ENCODE results near the gene ZBTB18.
"Not testable (repeated sequence)": the region's sequence is repeated elsewhere in the genome, so short reads cannot be mapped to it uniquely, and the experiment has no call there.

The ZBTB18 gene

DNA sequence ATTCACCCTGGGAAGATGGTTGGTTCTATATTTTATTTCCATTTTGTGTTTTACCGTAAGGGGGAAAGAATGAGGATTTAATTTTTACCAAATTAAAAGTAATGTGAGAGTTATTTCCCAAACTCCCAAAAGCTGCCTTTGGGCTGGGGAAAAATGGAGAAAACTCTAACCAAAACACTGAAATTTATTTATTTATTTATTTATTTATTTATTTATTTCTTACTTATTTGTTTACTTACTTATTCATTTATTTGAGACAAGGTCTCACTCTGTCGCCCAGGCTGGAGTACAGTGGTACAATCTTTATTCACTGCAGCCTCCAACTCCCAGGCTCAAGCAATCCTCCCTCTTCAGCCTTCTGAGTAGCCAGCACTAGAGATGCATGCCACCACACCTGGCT lies 38.0 kb upstream of the ZBTB18 start:
- Histone ChIP-seq H3K9me3 (ENCODE audit: control insufficient read depth in 5 of 5, low read length in 5 of 5) (no peaks in the 10 kb centered on the region), H3K9ac (ENCODE audit: low read length in 5 of 5) (no peak overlapping the region), H3K4me3 (ENCODE audit: low read depth in 1 of 5, low read length in 5 of 5) (no peak overlapping the region), H3K4me1 (ENCODE audit: control insufficient read depth in 5 of 5, insufficient read depth in 5 of 5, low read length in 5 of 5) (peaks cover 0 to 8% (median 0%) of the 10 kb centered on the region in 5 donors), H3K36me3 (ENCODE audit: control insufficient read depth in 5 of 5, insufficient read depth in 5 of 5, low read length in 5 of 5) (no peaks in the 10 kb centered on the region), H3K27me3 (ENCODE audit: control insufficient read depth in 5 of 5, insufficient read depth in 4 of 5, low read length in 5 of 5) (peaks cover 0 to 3% (median 0%) of the 10 kb centered on the region in 5 donors), H3K27ac (ENCODE audit: low read depth, low read length) (no peak overlapping the region)

GRCh38 chr1:244014862-244015261 lies 36.2 kb upstream of the ZBTB18 start:
- not testable (repeated sequence) for H3K36me3 ChIP-seq (ENCODE audit: control insufficient read depth in 5 of 5, insufficient read depth in 5 of 5, low read length in 5 of 5); H3K9ac ChIP-seq (ENCODE audit: low read length in 5 of 5); H3K27me3 ChIP-seq (ENCODE audit: control insufficient read depth in 5 of 5, insufficient read depth in 4 of 5, low read length in 5 of 5); H3K4me1 ChIP-seq (ENCODE audit: control insufficient read depth in 5 of 5, insufficient read depth in 5 of 5, low read length in 5 of 5); H3K4me3 ChIP-seq (ENCODE audit: low read depth in 1 of 5, low read length in 5 of 5); H3K9me3 ChIP-seq (ENCODE audit: control insufficient read depth in 5 of 5, low read length in 5 of 5); H3K27ac ChIP-seq (ENCODE audit: low read depth, low read length)

- H3K4me3 ChIP-seq (ENCODE audit: low read depth in 1 of 5, low read length in 5 of 5): no peak overlapping the region
- H3K9ac ChIP-seq (ENCODE audit: low read length in 5 of 5): no peak overlapping the region
- H3K27ac ChIP-seq (ENCODE audit: low read depth, low read length): no peak overlapping the region
- no peaks in the 10 kb centered on the region for H3K27me3 ChIP-seq (ENCODE audit: control insufficient read depth in 5 of 5, insufficient read depth in 4 of 5, low read length in 5 of 5)
- no peaks in the 10 kb centered on the region for H3K36me3 ChIP-seq (ENCODE audit: control insufficient read depth in 5 of 5, insufficient read depth in 5 of 5, low read length in 5 of 5)
- no peaks in the 10 kb centered on the region for H3K9me3 ChIP-seq (ENCODE audit: control insufficient read depth in 5 of 5, low read length in 5 of 5)
- H3K4me1 ChIP-seq (ENCODE audit: control insufficient read depth in 5 of 5, insufficient read depth in 5 of 5, low read length in 5 of 5): peaks cover 0 to 7% (median 0%) of the 10 kb centered on the region in 5 donors
These were observed 31.0 kb upstream of the ZBTB18 start for GRCh38 chr1:244019982-244020485.

DNA sequence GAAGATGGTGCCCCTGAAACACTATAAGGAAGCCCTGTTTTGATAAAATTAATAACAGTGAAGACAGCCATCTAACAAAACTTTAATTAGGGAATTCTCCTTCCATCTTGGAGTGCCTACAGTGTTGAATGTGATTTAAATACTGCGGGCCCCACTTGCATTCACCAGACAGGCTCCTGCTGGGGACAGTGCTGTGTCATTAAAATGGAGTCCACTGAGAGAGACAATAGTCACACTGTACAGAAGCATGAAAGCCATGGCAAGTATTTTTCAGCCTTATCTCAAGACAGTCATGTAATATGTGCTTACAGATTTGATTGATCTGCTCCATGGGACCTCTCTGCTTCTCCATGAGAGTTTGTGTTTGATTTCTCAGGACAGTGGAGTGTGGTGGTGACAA lies 29.7 kb upstream of the ZBTB18 start:
- H3K4me1 ChIP-seq (ENCODE audit: control insufficient read depth in 5 of 5, insufficient read depth in 5 of 5, low read length in 5 of 5): peaks cover 0 to 7% (median 0%) of the 10 kb centered on the region in 5 donors
- no peaks in the 10 kb centered on the region for H3K27me3 ChIP-seq (ENCODE audit: control insufficient read depth in 5 of 5, insufficient read depth in 4 of 5, low read length in 5 of 5)
- no peak overlapping the region for H3K9ac ChIP-seq (ENCODE audit: low read length in 5 of 5)
- H3K4me3 ChIP-seq (ENCODE audit: low read depth in 1 of 5, low read length in 5 of 5): no peak overlapping the region
- no peak overlapping the region for H3K27ac ChIP-seq (ENCODE audit: low read depth, low read length)
- H3K9me3 ChIP-seq (ENCODE audit: control insufficient read depth in 5 of 5, low read length in 5 of 5): no peaks in the 10 kb centered on the region
- no peaks in the 10 kb centered on the region for H3K36me3 ChIP-seq (ENCODE audit: control insufficient read depth in 5 of 5, insufficient read depth in 5 of 5, low read length in 5 of 5)

GRCh38 chr1:244022311-244022710 lies 28.8 kb upstream of the ZBTB18 start:
- Histone ChIP-seq H3K36me3 (ENCODE audit: control insufficient read depth in 5 of 5, insufficient read depth in 5 of 5, low read length in 5 of 5) (no peaks in the 10 kb centered on the region), H3K4me1 (ENCODE audit: control insufficient read depth in 5 of 5, insufficient read depth in 5 of 5, low read length in 5 of 5) (peaks cover 0 to 7% (median 0%) of the 10 kb centered on the region in 5 donors), H3K9ac (ENCODE audit: low read length in 5 of 5) (no peak overlapping the region), H3K9me3 (ENCODE audit: control insufficient read depth in 5 of 5, low read length in 5 of 5) (no peaks in the 10 kb centered on the region), H3K27me3 (ENCODE audit: control insufficient read depth in 5 of 5, insufficient read depth in 4 of 5, low read length in 5 of 5) (no peaks in the 10 kb centered on the region), H3K4me3 (ENCODE audit: low read depth in 1 of 5, low read length in 5 of 5) (no peak overlapping the region), H3K27ac (ENCODE audit: low read depth, low read length) (no peak overlapping the region)

DNA sequence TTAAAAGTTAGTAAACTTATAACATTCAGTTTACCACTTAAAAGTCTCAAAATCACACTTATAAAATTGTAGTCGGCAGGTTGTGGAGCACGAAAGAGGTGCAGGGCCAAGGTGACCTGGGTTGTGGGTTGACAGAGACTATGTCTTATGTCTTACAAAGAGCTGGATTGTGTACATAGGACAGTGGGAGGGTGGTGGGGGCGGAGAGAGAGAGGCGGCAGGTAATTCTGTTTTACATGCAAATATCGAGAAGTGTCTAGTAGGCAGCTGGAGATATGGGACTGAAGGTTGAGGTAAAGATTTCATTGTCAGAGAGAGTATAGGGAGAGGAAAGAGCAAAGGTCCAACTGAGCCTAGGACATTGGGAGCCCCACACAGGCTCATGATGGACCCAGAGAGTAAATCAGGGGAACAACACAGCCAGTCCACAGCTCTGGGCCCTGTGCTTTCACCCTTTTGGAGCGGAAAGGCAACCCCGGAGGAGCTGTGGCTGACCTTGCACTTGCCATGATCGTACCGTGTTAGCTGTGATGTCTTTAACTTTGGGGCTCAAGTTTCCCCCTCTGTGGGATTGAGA lies 28.1 kb upstream of the ZBTB18 start:
- Histone ChIP-seq H3K36me3 (ENCODE audit: control insufficient read depth in 5 of 5, insufficient read depth in 5 of 5, low read length in 5 of 5) (no peaks in the 10 kb centered on the region), H3K27ac (ENCODE audit: low read depth, low read length) (no peak overlapping the region), H3K4me3 (ENCODE audit: low read depth in 1 of 5, low read length in 5 of 5) (no peak overlapping the region), H3K4me1 (ENCODE audit: control insufficient read depth in 5 of 5, insufficient read depth in 5 of 5, low read length in 5 of 5) (peaks cover 0 to 7% (median 0%) of the 10 kb centered on the region in 5 donors), H3K9me3 (ENCODE audit: control insufficient read depth in 5 of 5, low read length in 5 of 5) (no peaks in the 10 kb centered on the region), H3K27me3 (ENCODE audit: control insufficient read depth in 5 of 5, insufficient read depth in 4 of 5, low read length in 5 of 5) (no peaks in the 10 kb centered on the region), H3K9ac (ENCODE audit: low read length in 5 of 5) (no peak overlapping the region)

GRCh38 chr1:244027491-244028145 lies 23.5 kb upstream of the ZBTB18 start:
- no peaks in the 10 kb centered on the region for H3K4me1 ChIP-seq (ENCODE audit: control insufficient read depth in 5 of 5, insufficient read depth in 5 of 5, low read length in 5 of 5)

GRCh38 chr1:244028701-244029100 lies 22.4 kb upstream of the ZBTB18 start:
- H3K36me3 ChIP-seq (ENCODE audit: control insufficient read depth in 5 of 5, insufficient read depth in 5 of 5, low read length in 5 of 5): no peaks in the 10 kb centered on the region
- no peak overlapping the region for H3K9ac ChIP-seq (ENCODE audit: low read length in 5 of 5)
- H3K9me3 ChIP-seq (ENCODE audit: control insufficient read depth in 5 of 5, low read length in 5 of 5): no peaks in the 10 kb centered on the region
- no peak overlapping the region for H3K4me3 ChIP-seq (ENCODE audit: low read depth in 1 of 5, low read length in 5 of 5)
- no peaks in the 10 kb centered on the region for H3K4me1 ChIP-seq (ENCODE audit: control insufficient read depth in 5 of 5, insufficient read depth in 5 of 5, low read length in 5 of 5)
- no peak overlapping the region for H3K27ac ChIP-seq (ENCODE audit: low read depth, low read length)
- no peaks in the 10 kb centered on the region for H3K27me3 ChIP-seq (ENCODE audit: control insufficient read depth in 5 of 5, insufficient read depth in 4 of 5, low read length in 5 of 5)

More at GRCh38 chr1:244027491-244028145, 23.5 kb upstream of the ZBTB18 start:
- H3K36me3 ChIP-seq (ENCODE audit: control insufficient read depth in 5 of 5, insufficient read depth in 5 of 5, low read length in 5 of 5): no peaks in the 10 kb centered on the region
- no peaks in the 10 kb centered on the region for H3K9me3 ChIP-seq (ENCODE audit: control insufficient read depth in 5 of 5, low read length in 5 of 5)
- H3K27me3 ChIP-seq (ENCODE audit: control insufficient read depth in 5 of 5, insufficient read depth in 4 of 5, low read length in 5 of 5): no peaks in the 10 kb centered on the region
- no peak overlapping the region for H3K9ac ChIP-seq (ENCODE audit: low read length in 5 of 5)
- no peak overlapping the region for H3K4me3 ChIP-seq (ENCODE audit: low read depth in 1 of 5, low read length in 5 of 5)
- H3K27ac ChIP-seq (ENCODE audit: low read depth, low read length): no peak overlapping the region

DNA sequence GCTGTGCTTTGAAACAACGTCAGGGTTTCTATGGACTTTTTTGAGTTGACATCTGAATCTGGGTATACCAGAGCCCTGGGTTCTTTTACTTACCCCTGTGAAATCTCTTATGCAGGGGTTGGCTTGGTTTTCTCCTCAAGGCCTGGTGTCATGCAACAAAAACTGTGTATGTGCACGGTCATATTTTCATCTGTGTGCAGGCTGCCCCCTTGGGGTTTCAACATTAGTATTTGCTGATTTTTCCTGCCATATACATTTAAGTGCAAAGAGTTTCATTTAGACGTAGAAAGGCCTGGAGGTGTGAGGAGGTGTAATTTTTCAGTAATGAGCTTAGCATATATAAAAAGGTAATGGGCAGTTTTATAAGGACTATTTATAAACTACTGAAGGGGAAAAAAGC lies 22.0 kb upstream of the ZBTB18 start:
- no peak overlapping the region for H3K27ac ChIP-seq (ENCODE audit: low read depth, low read length)
- no peaks in the 10 kb centered on the region for H3K9me3 ChIP-seq (ENCODE audit: control insufficient read depth in 5 of 5, low read length in 5 of 5)
- no peak overlapping the region for H3K4me3 ChIP-seq (ENCODE audit: low read depth in 1 of 5, low read length in 5 of 5)
- H3K36me3 ChIP-seq (ENCODE audit: control insufficient read depth in 5 of 5, insufficient read depth in 5 of 5, low read length in 5 of 5): no peaks in the 10 kb centered on the region
- no peaks in the 10 kb centered on the region for H3K27me3 ChIP-seq (ENCODE audit: control insufficient read depth in 5 of 5, insufficient read depth in 4 of 5, low read length in 5 of 5)
- H3K9ac ChIP-seq (ENCODE audit: low read length in 5 of 5): no peak overlapping the region
- no peaks in the 10 kb centered on the region for H3K4me1 ChIP-seq (ENCODE audit: control insufficient read depth in 5 of 5, insufficient read depth in 5 of 5, low read length in 5 of 5)

GRCh38 chr1:244030481-244031040 lies 20.5 kb upstream of the ZBTB18 start:
- Histone ChIP-seq H3K4me3 (ENCODE audit: low read depth in 1 of 5, low read length in 5 of 5) (no peak overlapping the region), H3K4me1 (ENCODE audit: control insufficient read depth in 5 of 5, insufficient read depth in 5 of 5, low read length in 5 of 5) (no peaks in the 10 kb centered on the region), H3K27me3 (ENCODE audit: control insufficient read depth in 5 of 5, insufficient read depth in 4 of 5, low read length in 5 of 5) (no peaks in the 10 kb centered on the region), H3K36me3 (ENCODE audit: control insufficient read depth in 5 of 5, insufficient read depth in 5 of 5, low read length in 5 of 5) (no peaks in the 10 kb centered on the region), H3K27ac (ENCODE audit: low read depth, low read length) (no peak overlapping the region), H3K9ac (ENCODE audit: low read length in 5 of 5) (no peak overlapping the region), H3K9me3 (ENCODE audit: control insufficient read depth in 5 of 5, low read length in 5 of 5) (peaks cover 0 to 2% (median 0%) of the 10 kb centered on the region in 5 donors)
